Activated CD4-positive, alpha-beta T cell treated with anti-CD3 and anti-CD28 coated beads, Interleukin-2, Interleukin-4, amounts not matched to agents 100 ng/mL and 50 ng/mL, durations not matched to agents 16 hours and 8 hours (primary cell): ENCODE results near the gene NXPE1.
A peak's percentile ranks its signal among the peaks of the same experiment; 100 is the strongest.
"Not testable (repeated sequence)": the region's sequence is repeated elsewhere in the genome, so short reads cannot be mapped to it uniquely, and the experiment has no call there.

Source experiments
- DNase-seq: peaks from one replicate; pipeline ENCODE4 v3.0.0-alpha.2; 2020; ENCODE audit warnings: low spot score

The NXPE1 gene

DNA sequence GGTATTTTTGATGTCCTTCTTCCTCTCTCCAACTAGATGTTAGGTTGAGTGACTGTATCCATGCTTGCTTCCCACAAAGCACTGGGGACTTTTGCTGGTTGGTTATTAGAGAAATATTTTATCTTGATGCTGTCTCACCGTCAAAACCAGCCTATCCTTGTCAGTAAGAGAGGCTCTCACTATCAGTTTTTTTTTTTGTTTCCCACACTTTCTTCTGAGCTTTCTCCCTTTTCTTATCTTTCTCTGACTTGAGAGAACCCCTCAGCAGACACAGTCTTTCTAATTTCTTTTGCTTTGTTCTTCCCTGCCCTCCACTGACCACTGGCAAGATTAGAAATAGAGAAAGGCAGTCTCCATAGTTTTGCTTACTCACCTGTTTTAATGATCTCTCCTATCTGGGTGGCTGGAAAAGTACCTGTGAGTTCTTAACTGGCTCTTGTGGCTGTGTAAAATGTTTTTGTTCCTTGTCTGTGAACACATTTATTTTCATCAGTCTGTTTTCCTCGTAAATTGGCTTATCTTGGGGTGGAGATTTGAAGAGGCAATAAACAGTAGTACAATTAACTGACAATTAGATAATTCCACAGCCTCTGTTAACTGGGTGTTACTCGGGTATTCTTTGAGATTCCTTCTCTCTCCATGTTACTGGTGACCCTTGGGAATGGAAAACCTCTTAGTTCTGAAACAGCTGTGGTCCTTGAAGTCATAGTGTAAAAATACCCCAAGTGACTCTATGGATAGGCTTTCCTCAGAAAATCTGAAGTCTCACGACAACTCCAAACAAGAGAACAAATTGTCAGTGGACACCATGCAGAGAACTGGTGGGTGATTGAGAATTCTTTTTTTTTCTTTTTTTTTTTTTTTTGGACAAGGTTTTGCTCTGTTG is at the start of gene NXPE1:
TSS of gene NXPE1 (minus strand) at position 457 of the 886 bp plus-strand sequence. CDS start 8,680 bp downstream, outside the sequence.
- DNase-seq, result no peak

DNA sequence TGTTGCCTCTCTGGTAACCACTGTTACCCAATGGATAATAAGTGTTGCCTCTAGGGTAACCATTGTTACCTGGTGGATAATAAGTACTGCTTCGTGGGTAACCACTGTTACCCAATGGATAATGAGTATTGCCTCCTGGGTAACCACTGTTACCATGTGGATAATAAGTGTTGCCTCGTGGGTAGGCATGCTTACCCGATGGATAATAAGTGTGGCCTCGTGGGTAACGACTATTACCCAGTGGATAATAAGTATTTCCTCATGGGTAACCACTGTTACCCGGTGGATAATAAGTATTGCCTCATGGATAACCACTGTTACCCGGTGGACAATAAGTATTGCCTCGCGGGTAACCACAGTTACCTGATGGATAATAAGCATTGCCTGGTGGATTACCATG is 49.7 kb upstream of the NXPE1 start:
- no peak for DNase-seq

DNA sequence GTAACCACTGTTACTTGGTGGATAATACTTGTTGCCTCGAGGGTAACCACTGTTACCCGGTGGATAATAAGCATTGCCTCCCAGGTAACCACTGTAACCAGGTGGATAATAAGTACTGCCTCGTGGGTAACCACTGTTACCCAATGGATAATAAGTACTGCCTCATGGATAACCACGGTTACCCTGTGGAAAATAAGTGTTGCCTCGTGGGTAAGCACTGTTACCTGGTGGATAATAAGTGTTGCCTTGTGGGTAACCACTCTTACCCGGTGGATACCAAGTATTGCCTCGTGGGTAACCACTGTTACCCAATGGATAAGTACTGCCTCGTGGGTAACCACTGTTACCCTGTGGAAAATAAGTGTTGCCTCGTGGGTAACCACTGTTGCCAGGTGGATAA is 48.9 kb upstream of the NXPE1 start:
- DNase-seq, result not testable (repeated sequence)

DNA sequence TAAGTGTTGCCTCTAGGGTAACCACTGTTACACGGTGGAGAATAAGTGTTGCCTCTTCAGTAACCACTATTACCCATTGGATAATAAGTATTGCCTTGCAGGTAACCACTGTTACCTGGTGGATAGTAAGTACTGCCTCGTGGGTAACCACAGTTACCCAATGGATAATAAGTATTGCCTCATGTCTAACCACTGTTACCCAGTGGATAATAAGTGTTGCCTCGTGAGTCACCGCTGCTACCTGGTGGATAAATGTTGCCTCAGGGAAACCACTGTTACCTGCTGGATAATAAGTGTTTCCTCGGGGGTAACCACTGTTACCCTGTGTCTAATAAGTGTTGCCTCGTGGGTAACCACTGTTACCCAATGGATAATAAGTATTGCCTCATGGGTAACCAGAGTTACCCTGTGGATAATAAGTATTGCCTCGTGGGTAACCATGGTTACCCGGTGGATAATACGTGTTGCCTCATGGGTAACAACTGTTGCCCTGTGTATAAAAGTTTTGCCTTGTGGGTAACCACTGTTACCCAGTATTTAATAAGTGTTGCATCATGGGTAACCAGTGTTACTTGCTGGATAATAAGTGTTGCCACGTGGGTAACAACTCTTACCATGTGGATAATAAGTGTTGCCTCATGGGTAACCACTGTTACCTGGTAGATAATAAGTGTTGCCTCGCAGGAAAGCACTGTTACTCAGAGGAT is 48.2 kb upstream of the NXPE1 start:
- no peak for DNase-seq

DNA sequence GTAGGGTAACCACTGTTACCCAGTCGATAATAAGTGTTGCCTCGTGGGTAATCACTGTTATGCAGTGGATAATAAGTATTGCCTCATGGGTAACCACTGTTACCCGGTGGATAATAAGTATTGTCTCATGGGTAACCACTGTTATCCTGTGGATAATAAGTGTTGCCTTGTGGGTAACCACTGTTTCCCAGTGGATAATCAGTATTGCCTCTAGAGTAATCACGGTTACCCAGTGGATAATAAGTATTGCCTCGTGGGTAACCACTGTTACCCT is 47.1 kb upstream of the NXPE1 start:
- DNase-seq, result not testable (repeated sequence)

DNA sequence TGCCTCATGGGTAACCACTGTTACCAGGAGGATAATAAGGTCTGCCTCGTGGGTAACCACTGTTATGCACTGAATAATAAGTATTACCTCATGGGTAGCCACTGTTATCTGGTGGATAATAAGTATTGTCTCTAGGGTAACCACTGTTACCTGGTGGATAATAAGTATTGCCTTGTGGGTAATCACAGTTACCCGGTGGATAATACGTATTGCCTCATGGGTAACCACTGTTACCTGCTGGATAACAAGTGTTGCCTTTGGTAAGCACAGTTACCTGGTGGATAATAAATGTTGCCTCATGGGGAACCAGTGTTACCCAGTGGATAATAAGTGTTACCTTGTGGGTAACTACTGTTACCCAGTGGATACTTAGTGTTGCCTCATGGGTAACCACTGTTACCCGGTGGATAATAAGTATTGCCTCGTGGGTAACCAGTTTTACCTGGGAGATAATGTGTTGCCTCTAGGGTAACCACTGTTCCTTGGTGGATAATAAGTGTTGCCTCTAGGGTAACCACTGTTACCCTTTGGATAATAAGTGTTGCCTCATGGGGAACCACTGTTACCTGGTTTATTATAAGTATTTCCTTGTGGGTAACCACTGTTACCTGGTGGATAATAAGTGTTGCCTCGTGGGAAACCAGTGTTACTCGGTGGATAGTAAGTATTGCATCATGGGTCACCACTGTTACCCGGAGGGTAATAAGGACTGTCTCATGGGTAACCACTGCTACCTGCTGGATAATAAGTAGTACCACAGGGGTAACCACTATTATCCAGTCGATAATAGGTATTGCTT is 46.5 kb upstream of the NXPE1 start:
- no peak for DNase-seq

DNA sequence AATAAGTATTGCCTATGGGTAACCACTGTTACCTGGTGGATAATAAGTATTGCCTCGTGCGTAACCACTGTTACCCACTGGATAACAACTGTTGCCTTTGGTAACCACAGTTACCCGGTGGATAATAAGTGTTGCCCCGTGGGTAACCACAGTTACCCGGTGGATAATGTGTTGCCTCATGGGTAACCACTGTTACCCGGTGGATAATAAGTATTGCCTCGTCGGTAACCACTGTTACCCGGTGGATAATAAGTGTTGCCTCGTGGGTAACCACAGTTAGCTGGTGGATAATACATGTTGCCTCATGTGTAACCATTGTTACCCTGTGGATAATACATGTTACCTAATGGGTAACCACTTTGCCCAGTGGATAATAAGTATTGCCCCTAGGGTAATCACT is 45.7 kb upstream of the NXPE1 start:
- DNase-seq, result no peak

DNA sequence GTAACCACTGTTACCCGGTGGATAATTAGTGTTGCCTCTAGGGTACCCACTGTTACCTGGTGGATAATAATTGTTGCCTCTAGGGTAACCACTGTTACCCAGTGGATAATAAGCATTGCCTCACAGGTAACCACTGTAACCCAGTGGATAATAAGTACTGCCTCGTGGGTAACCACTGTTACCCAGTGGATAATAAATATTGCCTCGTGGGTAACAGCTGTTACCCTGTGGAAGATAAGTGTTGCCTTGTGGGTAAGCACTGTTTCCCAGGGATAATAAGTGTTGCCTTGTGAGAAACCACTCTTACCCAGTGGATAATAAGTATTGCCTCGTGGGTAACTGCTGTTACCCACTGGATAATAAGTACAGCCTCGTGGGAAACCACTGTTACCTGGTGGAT is 45.2 kb upstream of the NXPE1 start:
- DNase-seq, result no peak

DNA sequence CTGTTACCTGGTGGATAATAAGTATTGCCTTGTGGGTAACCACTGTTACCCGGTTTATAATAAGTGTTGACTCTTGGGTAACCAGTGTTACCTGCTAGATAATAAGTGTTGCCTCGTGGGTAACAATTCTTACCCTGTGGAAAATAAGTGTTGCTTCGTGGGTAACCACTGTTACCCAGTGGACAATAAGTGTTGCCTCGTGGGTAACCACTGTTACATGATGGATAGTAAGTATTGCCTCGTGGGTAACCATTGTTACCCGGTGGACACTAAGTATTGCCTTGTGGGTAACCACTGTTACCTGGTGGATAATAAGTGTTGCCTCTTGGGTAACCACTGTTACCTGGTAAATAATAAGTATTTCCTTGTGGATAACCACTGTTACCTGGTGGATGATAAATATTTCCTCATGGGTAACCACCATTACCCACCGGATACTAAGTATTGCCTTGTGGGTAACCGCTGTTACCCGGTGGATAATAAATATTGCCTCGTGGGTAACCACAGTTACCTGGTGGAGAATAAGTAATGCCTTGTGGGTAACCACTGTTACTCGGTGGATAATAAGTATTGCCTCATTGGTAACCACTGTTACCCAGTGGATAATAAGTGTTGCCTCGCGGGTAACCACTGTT is 44.6 kb upstream of the NXPE1 start:
- DNase-seq, result no peak

DNA sequence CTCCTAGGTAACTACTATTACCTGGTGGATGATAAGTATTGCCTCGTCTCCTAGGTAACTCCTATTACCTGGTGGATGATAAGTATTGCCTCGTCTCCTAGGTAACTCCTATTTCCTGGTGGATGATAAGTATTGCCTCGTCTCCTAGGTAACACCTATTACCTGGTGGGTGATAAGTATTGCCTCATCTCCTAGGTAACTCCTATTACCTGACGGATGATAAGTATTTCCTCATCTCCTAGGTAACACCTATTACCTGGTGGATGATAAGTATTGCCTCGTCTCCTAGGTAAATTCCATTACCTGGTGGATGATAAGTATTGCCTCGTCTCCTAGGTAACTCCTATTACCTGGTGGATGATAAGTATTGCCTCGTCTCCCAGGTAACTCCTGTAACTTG is 43.5 kb upstream of the NXPE1 start:
- DNase-seq, result not testable (repeated sequence)

DNA sequence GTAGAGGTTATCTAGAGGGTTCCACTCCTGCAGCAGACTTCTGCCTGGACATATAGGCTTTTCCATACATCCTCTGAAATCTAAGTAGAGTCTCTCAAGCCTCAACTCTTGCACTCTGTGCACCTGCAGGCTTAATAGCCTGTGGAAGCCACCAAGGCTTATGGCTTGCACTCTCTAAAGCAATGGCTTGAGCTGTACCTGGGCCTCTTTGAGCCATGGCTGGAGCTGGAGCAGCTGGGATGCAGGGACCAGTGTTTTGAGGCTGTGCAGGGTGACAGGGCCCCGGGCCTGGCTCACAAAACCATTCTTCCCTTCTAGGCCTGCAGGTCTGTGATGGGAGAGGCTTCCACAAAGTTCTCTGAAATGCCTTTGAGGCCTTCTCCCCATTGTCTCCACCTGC is 38.8 kb upstream of the NXPE1 start:
- no peak for DNase-seq

DNA sequence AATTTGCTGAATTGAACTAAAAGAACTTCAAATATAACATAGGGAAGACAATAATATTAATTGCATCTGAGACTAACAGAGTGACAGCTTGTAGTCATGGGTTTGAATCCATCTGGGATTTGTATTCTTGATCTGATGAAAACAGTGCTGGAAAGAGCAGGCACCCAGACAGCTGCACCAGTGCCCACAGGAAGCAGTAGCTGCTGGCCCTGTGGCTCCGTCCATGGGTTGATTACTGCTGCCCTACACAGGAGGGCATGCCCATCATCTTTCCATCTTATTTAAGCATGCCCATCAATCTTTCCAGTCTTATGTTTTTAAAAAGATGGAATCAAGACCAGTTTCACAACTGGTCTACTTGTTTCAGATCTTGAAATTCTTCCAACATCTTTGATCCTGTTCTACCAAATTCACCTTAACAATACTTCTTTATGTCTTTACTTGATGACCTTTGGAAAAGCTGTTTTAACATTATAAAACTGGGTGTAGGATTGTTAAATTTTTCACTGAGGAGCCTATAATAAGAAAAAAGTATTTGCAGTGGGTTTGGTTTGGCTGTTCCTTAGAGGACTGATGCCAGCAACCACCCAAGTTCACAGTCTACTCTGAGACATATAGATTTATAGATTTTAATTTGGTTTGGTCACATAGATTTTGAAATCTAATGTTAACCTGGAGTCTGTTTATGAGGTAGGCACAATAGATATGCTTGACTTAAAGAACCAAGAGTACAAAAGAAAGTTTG is 36.7 kb upstream of the NXPE1 start:
- no peak for DNase-seq

DNA sequence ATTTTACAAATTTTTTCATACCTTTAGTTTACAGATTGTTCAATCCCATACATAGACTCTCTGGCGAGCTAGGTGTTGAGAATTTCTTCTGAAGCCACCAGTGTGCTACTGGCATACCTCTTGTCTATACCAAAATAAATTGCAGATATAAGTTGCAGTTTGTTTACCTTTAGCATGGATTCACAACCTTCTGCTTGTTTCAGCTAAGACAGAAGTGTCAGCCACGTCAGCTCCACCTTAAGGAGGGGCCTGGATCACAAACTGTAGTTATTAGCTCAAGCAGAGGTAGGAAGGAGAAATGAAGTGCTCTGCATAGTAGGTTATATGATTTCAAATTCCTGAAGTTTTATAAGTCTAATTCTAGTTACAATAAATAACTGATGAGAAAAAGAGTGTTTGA is 35.9 kb upstream of the NXPE1 start, which contains the start of gene NXPE4:
TSS of gene NXPE4 (minus strand) at position 216 of the 400 bp plus-strand sequence. CDS start 1,027 bp downstream, outside the sequence.
- DNase-seq, result no peak

DNA sequence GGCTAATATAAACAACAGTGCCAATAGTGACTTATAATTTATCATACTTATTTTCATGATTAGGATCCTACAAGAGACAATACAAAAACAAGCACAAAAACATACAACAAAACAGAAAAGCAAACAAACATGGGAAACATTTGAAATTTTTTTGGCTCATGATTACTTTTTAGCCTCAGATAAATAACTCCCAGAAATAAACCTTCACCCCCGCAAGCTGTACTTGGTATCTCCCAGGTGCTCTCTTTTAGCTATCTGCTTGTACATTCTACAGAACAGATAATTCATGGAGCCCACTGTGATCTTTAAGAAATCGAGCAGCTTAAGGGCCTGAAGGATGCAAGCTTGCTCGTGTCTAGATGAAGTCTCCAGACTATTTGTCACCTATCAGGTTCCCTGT is 35.0 kb upstream of the NXPE1 start:
- no peak for DNase-seq

DNA sequence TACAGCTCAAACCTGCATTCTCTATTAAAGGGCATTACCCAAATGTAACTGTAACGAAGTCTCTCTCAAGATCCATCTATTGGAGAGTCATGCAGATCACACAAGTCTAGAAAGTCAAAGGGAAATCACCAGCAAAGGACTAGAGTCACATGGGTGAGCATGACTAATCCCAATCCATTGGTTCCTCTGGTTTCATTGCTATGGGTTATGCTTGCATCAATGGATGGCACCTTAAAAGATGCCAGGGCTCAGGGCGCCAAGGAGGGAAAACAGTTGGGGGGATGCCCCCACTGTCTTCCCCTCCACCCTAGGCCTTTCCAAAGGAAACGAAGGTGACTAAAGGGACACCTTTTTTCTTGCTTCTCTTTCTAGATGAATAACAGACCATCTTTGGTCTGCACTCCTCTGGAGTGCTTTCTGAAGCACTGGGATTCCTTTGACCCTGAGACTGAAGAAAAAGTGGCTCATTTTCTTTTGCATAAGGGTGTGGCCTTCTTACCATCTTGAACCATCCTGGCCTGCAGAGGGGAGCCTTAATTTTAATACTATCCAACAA is 27.8 kb upstream of the NXPE1 start:
- DNase-seq, result no peak

DNA sequence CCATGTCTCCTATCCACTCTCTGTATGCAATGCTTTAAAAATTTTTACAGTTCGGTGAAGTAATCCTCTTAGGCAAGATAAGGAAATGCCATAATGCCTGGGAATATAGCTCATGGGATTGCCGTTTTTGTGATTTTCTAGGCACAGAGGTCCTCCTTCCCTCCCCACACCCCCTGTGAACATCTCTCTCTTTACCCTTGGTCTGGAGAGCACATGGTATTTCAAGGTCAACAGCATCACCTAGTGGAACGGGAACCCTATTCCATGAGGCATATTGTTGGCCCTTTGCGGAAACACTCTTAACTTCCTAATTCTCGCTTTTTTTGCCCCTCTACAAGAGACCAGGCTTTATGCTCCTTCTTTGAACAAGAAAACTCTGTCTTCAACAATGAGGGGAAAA is 27.1 kb upstream of the NXPE1 start:
- DNase-seq, result no peak

DNA sequence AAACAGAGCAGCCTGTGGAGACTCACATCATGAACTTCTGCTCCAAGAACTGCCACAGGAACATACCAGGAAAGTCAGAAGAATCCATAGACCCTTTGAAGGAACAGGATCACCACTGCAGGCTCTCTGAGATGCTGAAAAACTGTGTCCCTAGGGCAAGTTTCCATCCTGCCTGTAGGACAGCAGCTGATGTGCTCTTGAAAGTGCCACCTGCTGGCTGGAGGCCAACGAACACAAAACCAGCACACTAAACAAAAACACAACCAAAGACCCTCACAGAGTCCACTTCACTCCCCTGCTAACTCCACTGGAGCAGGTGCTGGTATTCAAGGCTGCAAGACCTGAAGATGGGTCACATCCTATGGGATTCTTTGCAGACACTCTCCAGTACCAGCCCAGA is 12.0 kb upstream of the NXPE1 start:
- DNase-seq, result no peak

DNA sequence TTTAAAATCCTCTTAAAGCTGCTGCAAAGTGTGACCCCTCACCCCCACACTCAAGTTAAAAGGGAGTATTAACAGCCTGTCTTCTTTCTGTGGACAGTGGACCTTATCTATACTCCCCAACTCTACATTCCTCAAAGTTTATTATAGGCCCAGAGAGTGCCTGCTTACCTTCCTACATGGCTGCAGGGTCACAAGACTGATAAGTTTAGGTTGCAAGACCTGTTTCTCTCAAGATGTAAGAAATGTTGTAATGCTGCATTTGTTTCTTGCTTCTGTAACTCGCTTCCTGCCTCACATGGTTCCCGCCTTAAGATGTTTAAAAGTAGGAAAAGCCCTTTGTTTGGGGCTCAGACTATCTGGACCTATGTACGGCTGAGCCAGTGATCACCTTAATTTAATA is 10.1 kb upstream of the NXPE1 start:
- no peak for DNase-seq

DNA sequence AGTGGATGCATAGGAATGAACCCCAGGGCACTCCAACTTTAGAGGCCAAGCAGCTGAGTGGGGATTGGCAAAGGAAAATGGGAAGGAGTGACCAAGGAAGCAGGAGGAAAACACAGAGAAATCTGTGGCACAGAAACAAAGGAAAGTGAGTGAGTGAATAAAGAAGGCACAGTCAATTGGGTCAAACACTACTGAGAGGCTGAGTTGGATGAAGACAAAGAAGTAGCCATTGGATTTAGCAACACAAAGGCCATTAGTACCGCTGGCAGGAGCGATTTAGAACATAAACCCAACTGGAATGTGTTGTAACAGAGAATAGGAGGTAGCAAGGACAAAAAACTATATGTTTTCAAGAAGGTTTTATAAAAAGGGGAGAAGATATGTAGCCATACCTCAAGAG is 6.6 kb upstream of the NXPE1 start:
- no peak for DNase-seq

DNA sequence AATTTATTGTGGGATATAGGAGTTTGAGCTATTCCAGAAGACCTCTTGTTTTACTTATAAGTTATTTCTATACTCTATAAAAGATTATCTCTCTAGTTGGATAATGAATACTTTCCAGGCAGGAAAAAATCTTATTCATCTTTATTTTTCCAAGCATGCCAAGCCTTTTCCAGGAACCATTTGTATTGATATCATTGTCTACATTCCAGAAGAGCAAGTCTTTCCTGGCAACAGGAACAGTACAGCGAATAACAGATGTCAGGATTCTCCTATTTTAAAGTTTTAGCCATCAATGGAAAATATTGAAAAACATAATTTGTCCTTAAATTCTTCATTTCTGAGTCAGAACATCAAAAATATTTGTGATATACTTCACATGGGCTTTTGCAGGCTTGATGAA is 5.2 kb upstream of the NXPE1 start:
- no peak for DNase-seq

DNA sequence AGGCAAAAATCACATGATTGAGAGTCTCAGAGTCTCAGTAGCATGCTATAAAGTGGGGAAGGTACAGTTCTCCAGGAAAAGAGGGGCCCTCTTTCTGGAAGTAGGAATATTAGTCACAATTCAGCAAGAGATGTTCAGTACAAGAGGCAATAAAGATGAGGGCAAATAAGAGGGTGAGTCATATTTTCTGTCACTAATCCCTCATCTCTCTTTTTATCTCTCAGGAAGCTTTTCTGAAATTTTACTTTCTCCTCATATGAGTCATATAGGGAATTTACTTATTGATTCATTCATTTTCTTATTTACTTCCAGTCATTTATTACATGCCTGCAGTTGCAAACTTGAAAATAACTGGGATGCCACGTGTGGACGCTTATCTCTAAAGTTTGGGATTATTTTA is 3.4 kb upstream of the NXPE1 start:
- peak; percentile 4 for DNase-seq
